Progenitor cell of endocrine pancreas (in vitro differentiated cells): ENCODE results near the gene B3GALT4. TPM values are rescaled to one million over a fixed set of nuclear protein-coding genes. Genes with fewer than 3 reads are reported as not detected.
A peak's percentile ranks its signal among the peaks of the same experiment; 100 is the strongest.

Experiments used
- DNase-seq: peaks from one replicate; pipeline ENCODE4 v3.0.0; 2021; ENCODE audit warnings: low spot score; ENCODE audit not compliant: unreplicated experiment
- H3K27ac Mint-ChIP-seq: 2 replicates; pipeline ENCODE4 v1.8.0; 2021; ENCODE audit warnings: mild to moderate bottlenecking, moderate library complexity, mixed read lengths
- H3K27me3 Mint-ChIP-seq: 2 replicates; pipeline ENCODE4 v1.8.0; 2021; ENCODE audit warnings: mixed read lengths
- H3K36me3 Mint-ChIP-seq: 2 replicates; pipeline ENCODE4 v1.8.0; 2022; ENCODE audit warnings: mixed read lengths; ENCODE audit not compliant: insufficient read depth
- H3K4me1 Mint-ChIP-seq: 2 replicates; pipeline ENCODE4 v1.8.0; 2021; ENCODE audit warnings: low read depth, mixed read lengths
- H3K4me3 Mint-ChIP-seq: 2 replicates; pipeline ENCODE4 v1.8.0; 2021; ENCODE audit warnings: low read depth, mild to moderate bottlenecking, moderate library complexity, mixed read lengths
- H3K9me3 Mint-ChIP-seq: 2 replicates; pipeline ENCODE4 v1.8.0; 2021; ENCODE audit warnings: low read depth, mixed read lengths
- total RNA-seq: library from RNA; stranded (reverse); gene quantifications from 2 replicates; pipeline ENCODE4 v1.2.1, GENCODE V29; 2021
- TF ChIP-seq, protein P1 (sequence below): fragments of 200-600 bp; sonication (generic); IDR thresholded peaks from one replicate; pipeline ENCODE4 v1.5.0; 2021; ENCODE audit warnings: antibody characterized with exemption, mild to moderate bottlenecking; ENCODE audit not compliant: unreplicated experiment

Gene B3GALT4
- total RNA-seq, 1 donor from 2014 or later = 5.7 TPM

- Mint-ChIP-seq H3K27ac (peak overlapping the region; percentile 49), H3K4me3 (peak overlapping the region; percentile 73)
Measured at GRCh38 chr6:33249732-33250630, 26.9 kb upstream of the B3GALT4 start.

GRCh38 chr6:33250731-33251130 is 26.2 kb upstream of the B3GALT4 start:
- Mint-ChIP-seq H3K36me3 (peaks cover 15% of the 10 kb centered on the region), H3K27me3 (peaks cover 15% of the 10 kb centered on the region), H3K4me3 (no peak overlapping the region), H3K27ac (no peak overlapping the region), H3K9me3 (no peaks in the 10 kb centered on the region), H3K4me1 (peaks cover 18% of the 10 kb centered on the region)
- TF ChIP-seq, protein P1, sequence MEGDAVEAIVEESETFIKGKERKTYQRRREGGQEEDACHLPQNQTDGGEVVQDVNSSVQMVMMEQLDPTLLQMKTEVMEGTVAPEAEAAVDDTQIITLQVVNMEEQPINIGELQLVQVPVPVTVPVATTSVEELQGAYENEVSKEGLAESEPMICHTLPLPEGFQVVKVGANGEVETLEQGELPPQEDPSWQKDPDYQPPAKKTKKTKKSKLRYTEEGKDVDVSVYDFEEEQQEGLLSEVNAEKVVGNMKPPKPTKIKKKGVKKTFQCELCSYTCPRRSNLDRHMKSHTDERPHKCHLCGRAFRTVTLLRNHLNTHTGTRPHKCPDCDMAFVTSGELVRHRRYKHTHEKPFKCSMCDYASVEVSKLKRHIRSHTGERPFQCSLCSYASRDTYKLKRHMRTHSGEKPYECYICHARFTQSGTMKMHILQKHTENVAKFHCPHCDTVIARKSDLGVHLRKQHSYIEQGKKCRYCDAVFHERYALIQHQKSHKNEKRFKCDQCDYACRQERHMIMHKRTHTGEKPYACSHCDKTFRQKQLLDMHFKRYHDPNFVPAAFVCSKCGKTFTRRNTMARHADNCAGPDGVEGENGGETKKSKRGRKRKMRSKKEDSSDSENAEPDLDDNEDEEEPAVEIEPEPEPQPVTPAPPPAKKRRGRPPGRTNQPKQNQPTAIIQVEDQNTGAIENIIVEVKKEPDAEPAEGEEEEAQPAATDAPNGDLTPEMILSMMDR = no peak
- no peak for DNase-seq

More at GRCh38 chr6:33249732-33250630, 26.9 kb upstream of the B3GALT4 start:
- DNase-seq = no peak
- TF ChIP-seq, protein P1 = no peak
- Mint-ChIP-seq H3K27me3 (peaks cover 15% of the 10 kb centered on the region), H3K36me3 (peaks cover 14% of the 10 kb centered on the region), H3K9me3 (no peaks in the 10 kb centered on the region), H3K4me1 (peaks cover 18% of the 10 kb centered on the region)

GRCh38 chr6:33251395-33252012 is 25.4 kb upstream of the B3GALT4 start:
- peaks cover 18% of the 10 kb centered on the region for H3K4me1 Mint-ChIP-seq
- H3K4me3 Mint-ChIP-seq = no peak overlapping the region
- no peak overlapping the region for H3K27ac Mint-ChIP-seq
- TF ChIP-seq, protein P1 = no peak
- no peaks in the 10 kb centered on the region for H3K9me3 Mint-ChIP-seq
- H3K27me3 Mint-ChIP-seq = peaks cover 8% of the 10 kb centered on the region
- DNase-seq = no peak
- H3K36me3 Mint-ChIP-seq = peaks cover 17% of the 10 kb centered on the region

DNA sequence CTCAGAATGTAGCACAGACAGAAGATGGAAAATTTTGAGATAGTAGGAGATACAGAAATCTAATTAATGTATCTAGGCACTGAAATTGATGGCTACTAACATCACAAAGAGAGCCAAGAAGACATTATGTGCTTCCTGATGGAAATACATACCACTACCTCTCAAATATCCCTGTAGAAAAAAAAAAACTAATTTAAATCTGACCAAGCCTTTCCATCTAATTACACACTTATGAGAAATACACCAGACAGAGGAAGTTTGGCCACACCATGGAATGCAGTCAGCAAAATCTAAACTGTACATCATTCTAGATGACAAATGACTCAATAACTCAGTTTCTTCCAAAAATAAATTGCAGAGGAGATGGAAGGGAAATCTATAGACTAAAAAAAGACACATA is 24.2 kb upstream of the B3GALT4 start:
- Mint-ChIP-seq H3K36me3 (peaks cover 21% of the 10 kb centered on the region), H3K27me3 (peaks cover 2% of the 10 kb centered on the region), H3K9me3 (no peaks in the 10 kb centered on the region), H3K4me1 (peaks cover 18% of the 10 kb centered on the region), H3K27ac (no peak overlapping the region), H3K4me3 (no peak overlapping the region)
- TF ChIP-seq, protein P1 = no peak
- DNase-seq = no peak

DNA sequence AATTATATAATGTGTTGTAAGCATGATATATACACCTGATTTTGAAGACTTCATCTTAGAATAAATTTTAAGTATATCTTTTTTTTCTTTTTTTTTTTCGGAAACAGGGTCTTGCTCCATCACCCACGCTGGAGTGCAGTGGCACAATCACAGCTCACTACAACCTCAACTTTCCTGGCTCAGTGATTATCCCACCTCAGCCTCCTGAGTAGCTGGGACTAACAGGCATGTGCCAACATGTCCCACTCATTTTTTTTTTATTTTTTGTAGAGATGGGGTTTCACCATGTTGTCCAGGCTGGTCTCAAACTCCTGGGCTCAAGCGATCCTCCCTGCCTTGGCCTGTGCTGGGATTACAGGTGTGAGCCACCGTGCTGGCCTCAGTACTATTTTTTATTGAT is 22.3 kb upstream of the B3GALT4 start:
- TF ChIP-seq, protein P1 = no peak
- no peak overlapping the region for H3K4me3 Mint-ChIP-seq
- peaks cover 32% of the 10 kb centered on the region for H3K36me3 Mint-ChIP-seq
- no peak for DNase-seq
- peaks cover 7% of the 10 kb centered on the region for H3K4me1 Mint-ChIP-seq
- H3K9me3 Mint-ChIP-seq = no peaks in the 10 kb centered on the region
- no peaks in the 10 kb centered on the region for H3K27me3 Mint-ChIP-seq
- no peak overlapping the region for H3K27ac Mint-ChIP-seq
